ENCODE measurements around the gene C5.

Gene C5

GRCh38 chr9:121088576-121088975 lies 38.5 kb upstream of the C5 start:
- no peak overlapping the region for H2BK12ac ChIP-seq (ENCODE audit: low read length)
- no peak overlapping the region for H3K27ac ChIP-seq (ENCODE audit: low read depth, low read length)
- H3K79me2 ChIP-seq (ENCODE audit: control insufficient read depth, insufficient read depth, low read length, poor library complexity) = no peaks in the 10 kb centered on the region
- no peak overlapping the region for H2AK5ac ChIP-seq (ENCODE audit: low read length)
- no peak overlapping the region for H3K23ac ChIP-seq (ENCODE audit: low read length)
- no peak overlapping the region for H4K12ac ChIP-seq (ENCODE audit: low read depth, low read length)
- no peak overlapping the region for H2BK120ac ChIP-seq (ENCODE audit: insufficient read depth, low read length, poor library complexity)
- H3K9ac ChIP-seq (ENCODE audit: low read length) = no peak overlapping the region
- H3K79me1 ChIP-seq (ENCODE audit: low read length) = no peaks in the 10 kb centered on the region
- H3K4ac ChIP-seq (ENCODE audit: low read depth, low read length) = no peak overlapping the region
- no peak overlapping the region for H3K4me3 ChIP-seq (ENCODE audit: low read depth, low read length)
- H3K4me1 ChIP-seq (ENCODE audit: control insufficient read depth in 1 of 2, insufficient read depth in 2 of 2, low read length in 2 of 2) = no peaks in the 10 kb centered on the region
- H2AFZ ChIP-seq (ENCODE audit: insufficient read depth, low read length, poor library complexity) = no peak overlapping the region
- no peak overlapping the region for H4K91ac ChIP-seq (ENCODE audit: low read depth, low read length)
- no peak overlapping the region for H3K14ac ChIP-seq (ENCODE audit: low read length)
- H3K4me2 ChIP-seq (ENCODE audit: low read length) = no peak overlapping the region
- no CpG with 5 or more reads among the region's 3 CpGs for WGBS (ENCODE audit: extremely low coverage, insufficient coverage, insufficient read length)
- H2BK5ac ChIP-seq (ENCODE audit: low read depth, low read length, poor library complexity) = no peak overlapping the region
- H3K18ac ChIP-seq (ENCODE audit: low read length) = no peak overlapping the region
- H3K36me3 ChIP-seq (ENCODE audit: control insufficient read depth in 1 of 2, insufficient read depth in 2 of 2, low read length in 2 of 2) = no peaks in the 10 kb centered on the region
- H3K27me3 ChIP-seq (ENCODE audit: insufficient read depth, low read length) = no peaks in the 10 kb centered on the region
- no peak for DNase-seq
- no peak overlapping the region for H4K8ac ChIP-seq (ENCODE audit: low read depth, low read length)
- no peaks in the 10 kb centered on the region for H3K9me3 ChIP-seq (ENCODE audit: insufficient read depth, low read depth, low read length)

- no peak overlapping the region for H2AFZ ChIP-seq (ENCODE audit: insufficient read depth, low read length, poor library complexity)
- WGBS (ENCODE audit: extremely low coverage, insufficient coverage, insufficient read length) = no CpG with 5 or more reads among the region's 1 CpG
- H2AK5ac ChIP-seq (ENCODE audit: low read length) = no peak overlapping the region
- no peak overlapping the region for H2BK5ac ChIP-seq (ENCODE audit: low read depth, low read length, poor library complexity)
- no peak overlapping the region for H3K4me3 ChIP-seq (ENCODE audit: low read depth, low read length)
- H3K4ac ChIP-seq (ENCODE audit: low read depth, low read length) = no peak overlapping the region
- H3K14ac ChIP-seq (ENCODE audit: low read length) = no peak overlapping the region
- H3K9me3 ChIP-seq (ENCODE audit: insufficient read depth, low read depth, low read length) = no peaks in the 10 kb centered on the region
- H3K23ac ChIP-seq (ENCODE audit: low read length) = no peak overlapping the region
- no peaks in the 10 kb centered on the region for H3K79me2 ChIP-seq (ENCODE audit: control insufficient read depth, insufficient read depth, low read length, poor library complexity)
- no peak overlapping the region for H3K27ac ChIP-seq (ENCODE audit: low read depth, low read length)
- H2BK12ac ChIP-seq (ENCODE audit: low read length) = no peak overlapping the region
- H3K36me3 ChIP-seq (ENCODE audit: control insufficient read depth in 1 of 2, insufficient read depth in 2 of 2, low read length in 2 of 2) = no peaks in the 10 kb centered on the region
- H4K8ac ChIP-seq (ENCODE audit: low read depth, low read length) = no peak overlapping the region
- no peak overlapping the region for H3K9ac ChIP-seq (ENCODE audit: low read length)
- no peak overlapping the region for H3K4me2 ChIP-seq (ENCODE audit: low read length)
- H3K79me1 ChIP-seq (ENCODE audit: low read length) = no peaks in the 10 kb centered on the region
- no peak overlapping the region for H2BK120ac ChIP-seq (ENCODE audit: insufficient read depth, low read length, poor library complexity)
- H4K12ac ChIP-seq (ENCODE audit: low read depth, low read length) = no peak overlapping the region
- DNase-seq = no peak
- H3K18ac ChIP-seq (ENCODE audit: low read length) = no peak overlapping the region
- no peaks in the 10 kb centered on the region for H3K4me1 ChIP-seq (ENCODE audit: control insufficient read depth in 1 of 2, insufficient read depth in 2 of 2, low read length in 2 of 2)
- H4K91ac ChIP-seq (ENCODE audit: low read depth, low read length) = no peak overlapping the region
- no peaks in the 10 kb centered on the region for H3K27me3 ChIP-seq (ENCODE audit: insufficient read depth, low read length)
Measured at GRCh38 chr9:121085661-121086060, 35.6 kb upstream of the C5 start.

GRCh38 chr9:121082075-121082474 lies 32.0 kb upstream of the C5 start:
- Histone ChIP-seq H3K18ac (ENCODE audit: low read length) (no peak overlapping the region), H2BK5ac (ENCODE audit: low read depth, low read length, poor library complexity) (no peak overlapping the region), H4K91ac (ENCODE audit: low read depth, low read length) (no peak overlapping the region), H3K14ac (ENCODE audit: low read length) (no peak overlapping the region), H4K8ac (ENCODE audit: low read depth, low read length) (no peak overlapping the region), H3K27ac (ENCODE audit: low read depth, low read length) (no peak overlapping the region), H3K9me3 (ENCODE audit: insufficient read depth, low read depth, low read length) (no peaks in the 10 kb centered on the region), H3K4me2 (ENCODE audit: low read length) (no peak overlapping the region), H3K23ac (ENCODE audit: low read length) (no peak overlapping the region), H2AFZ (ENCODE audit: insufficient read depth, low read length, poor library complexity) (no peak overlapping the region), H4K12ac (ENCODE audit: low read depth, low read length) (no peak overlapping the region), H3K4ac (ENCODE audit: low read depth, low read length) (no peak overlapping the region), H2AK5ac (ENCODE audit: low read length) (no peak overlapping the region), H2BK12ac (ENCODE audit: low read length) (no peak overlapping the region), H3K9ac (ENCODE audit: low read length) (no peak overlapping the region), H3K4me1 (ENCODE audit: control insufficient read depth in 1 of 2, insufficient read depth in 2 of 2, low read length in 2 of 2) (no peaks in the 10 kb centered on the region), H2BK120ac (ENCODE audit: insufficient read depth, low read length, poor library complexity) (no peak overlapping the region), H3K79me1 (ENCODE audit: low read length) (no peaks in the 10 kb centered on the region), H3K79me2 (ENCODE audit: control insufficient read depth, insufficient read depth, low read length, poor library complexity) (no peaks in the 10 kb centered on the region), H3K27me3 (ENCODE audit: insufficient read depth, low read length) (no peaks in the 10 kb centered on the region), H3K36me3 (ENCODE audit: control insufficient read depth in 1 of 2, insufficient read depth in 2 of 2, low read length in 2 of 2) (no peaks in the 10 kb centered on the region), H3K4me3 (ENCODE audit: low read depth, low read length) (no peak overlapping the region)
- no CpG with 5 or more reads among the region's 1 CpG for WGBS (ENCODE audit: extremely low coverage, insufficient coverage, insufficient read length)
- DNase-seq = no peak

- H3K23ac ChIP-seq (ENCODE audit: low read length) = no peak overlapping the region
- H3K4me2 ChIP-seq (ENCODE audit: low read length) = peak overlapping the region; percentile 94
- peak overlapping the region; percentile 8 for H4K12ac ChIP-seq (ENCODE audit: low read depth, low read length)
- H3K4me3 ChIP-seq (ENCODE audit: low read depth, low read length) = peak overlapping the region; percentile 87
- H2BK12ac ChIP-seq (ENCODE audit: low read length) = no peak overlapping the region
- H3K4ac ChIP-seq (ENCODE audit: low read depth, low read length) = no peak overlapping the region
- peak overlapping the region; percentile 67 for H4K8ac ChIP-seq (ENCODE audit: low read depth, low read length)
- peaks cover 6 to 7% of the 10 kb centered on the region in 2 experiments for H3K4me1 ChIP-seq (ENCODE audit: control insufficient read depth in 1 of 2, insufficient read depth in 2 of 2, low read length in 2 of 2)
- H3K27me3 ChIP-seq (ENCODE audit: insufficient read depth, low read length) = peaks cover 4% of the 10 kb centered on the region
- peaks cover 4% of the 10 kb centered on the region for H3K79me1 ChIP-seq (ENCODE audit: low read length)
- no peak overlapping the region for H4K91ac ChIP-seq (ENCODE audit: low read depth, low read length)
- no CpG with 5 or more reads among the region's 19 CpGs for WGBS (ENCODE audit: extremely low coverage, insufficient coverage, insufficient read length)
- H3K27ac ChIP-seq (ENCODE audit: low read depth, low read length) = no peak overlapping the region
- no peak overlapping the region for H3K9ac ChIP-seq (ENCODE audit: low read length)
- no peak overlapping the region for H2AK5ac ChIP-seq (ENCODE audit: low read length)
- H3K14ac ChIP-seq (ENCODE audit: low read length) = no peak overlapping the region
- H3K18ac ChIP-seq (ENCODE audit: low read length) = no peak overlapping the region
- H3K79me2 ChIP-seq (ENCODE audit: control insufficient read depth, insufficient read depth, low read length, poor library complexity) = peaks cover 5% of the 10 kb centered on the region
- H2AFZ ChIP-seq (ENCODE audit: insufficient read depth, low read length, poor library complexity) = peak overlapping the region; percentile 68
- DNase-seq = peak in 1 of 2 donors; percentile 17
- H3K36me3 ChIP-seq (ENCODE audit: control insufficient read depth in 1 of 2, insufficient read depth in 2 of 2, low read length in 2 of 2) = no peaks in the 10 kb centered on the region
- no peak overlapping the region for H2BK5ac ChIP-seq (ENCODE audit: low read depth, low read length, poor library complexity)
- no peak overlapping the region for H2BK120ac ChIP-seq (ENCODE audit: insufficient read depth, low read length, poor library complexity)
- H3K9me3 ChIP-seq (ENCODE audit: insufficient read depth, low read depth, low read length) = no peaks in the 10 kb centered on the region
Measured at GRCh38 chr9:121075251-121076036, 25.4 kb upstream of the C5 start.

Data from trophoblast cell (in vitro differentiated cells and primary cell).